Transverse colon (tissue), 4 donors: ENCODE results near the gene GPR55.

Source experiments
- POLR2A ChIP-seq: fragments of 450-650 bp; IDR thresholded peaks from one replicate; pipeline ENCODE4 v1.6.1; 2016; ENCODE audit warnings: antibody characterized with exemption, mild to moderate bottlenecking, moderate library complexity
- POLR2AphosphoS5 ChIP-seq, 3 donors: sonication (generic); formaldehyde crosslinking; IDR thresholded peaks; one replicate each; pipeline ENCODE4 v1.6.1; 2016; ENCODE audit warnings: antibody characterized with exemption in 3 of 3
- TF ChIP-seq, protein P1 (sequence below), 5 experiments: fragments of 200-600 bp in 3 of 5; fragments of 450-650 bp in 2 of 5; sonication (generic) in 3 of 5; IDR thresholded peaks; 1 replicate in 2 of 5; 2 replicates in 3 of 5; pipeline ENCODE4 v1.5.1; 2016 to 2017; ENCODE audit warnings: antibody characterized with exemption in 5 of 5, inconsistent platforms in 3 of 5, mild to moderate bottlenecking in 2 of 5, moderate library complexity in 1 of 5

DNA sequence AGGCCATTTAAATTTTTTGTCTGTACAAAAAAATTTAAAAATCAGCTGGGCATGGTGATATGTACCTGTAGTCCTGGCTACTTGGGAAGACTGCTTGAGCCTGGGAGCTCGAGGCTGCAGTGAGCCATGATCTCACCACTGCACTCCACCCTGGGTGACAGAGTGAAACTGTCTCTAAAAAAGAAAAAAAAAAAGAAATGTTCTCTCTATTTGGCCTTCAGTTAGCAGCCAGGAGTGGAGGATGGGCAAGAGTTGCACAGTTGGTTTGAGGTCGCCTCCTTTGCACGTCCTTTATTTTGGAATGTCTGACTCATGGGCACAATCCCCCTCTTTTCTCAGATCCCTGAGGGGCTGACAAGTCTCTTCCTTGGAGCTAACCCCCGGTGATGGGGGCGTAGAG, 34.0 kb downstream of the GPR55 start:
- TF ChIP-seq, protein P1, sequence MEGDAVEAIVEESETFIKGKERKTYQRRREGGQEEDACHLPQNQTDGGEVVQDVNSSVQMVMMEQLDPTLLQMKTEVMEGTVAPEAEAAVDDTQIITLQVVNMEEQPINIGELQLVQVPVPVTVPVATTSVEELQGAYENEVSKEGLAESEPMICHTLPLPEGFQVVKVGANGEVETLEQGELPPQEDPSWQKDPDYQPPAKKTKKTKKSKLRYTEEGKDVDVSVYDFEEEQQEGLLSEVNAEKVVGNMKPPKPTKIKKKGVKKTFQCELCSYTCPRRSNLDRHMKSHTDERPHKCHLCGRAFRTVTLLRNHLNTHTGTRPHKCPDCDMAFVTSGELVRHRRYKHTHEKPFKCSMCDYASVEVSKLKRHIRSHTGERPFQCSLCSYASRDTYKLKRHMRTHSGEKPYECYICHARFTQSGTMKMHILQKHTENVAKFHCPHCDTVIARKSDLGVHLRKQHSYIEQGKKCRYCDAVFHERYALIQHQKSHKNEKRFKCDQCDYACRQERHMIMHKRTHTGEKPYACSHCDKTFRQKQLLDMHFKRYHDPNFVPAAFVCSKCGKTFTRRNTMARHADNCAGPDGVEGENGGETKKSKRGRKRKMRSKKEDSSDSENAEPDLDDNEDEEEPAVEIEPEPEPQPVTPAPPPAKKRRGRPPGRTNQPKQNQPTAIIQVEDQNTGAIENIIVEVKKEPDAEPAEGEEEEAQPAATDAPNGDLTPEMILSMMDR (IDR thresholded peaks at IDR 0.05), result no peak
- TF ChIP-seq POLR2A (no peak), POLR2AphosphoS5 (IDR thresholded peaks at IDR 0.05) (no peak)
